Loucy (cell line): ENCODE measurements around the gene TBC1D7.
A peak's percentile ranks its signal among the peaks of the same experiment; 100 is the strongest.

ENCODE experiments used
- H2AFZ ChIP-seq: fragments of 200-600 bp; sonication (generic); 2 replicates; pipeline ENCODE4 v1.6.0; 2016; ENCODE audit warnings: antibody characterized with exemption, mild to moderate bottlenecking, low read length, moderate library complexity
- H3F3A ChIP-seq: fragments of 200-600 bp; 2 replicates; pipeline ENCODE4 v1.6.0; 2016; ENCODE audit warnings: antibody characterized with exemption, low read depth, mild to moderate bottlenecking
- H3K27me3 ChIP-seq: fragments of 200-600 bp; sonication (generic); 2 replicates; pipeline ENCODE4 v1.6.1; 2014; ENCODE audit warnings: low read length, mild to moderate bottlenecking; ENCODE audit not compliant: insufficient read depth, poor library complexity, severe bottlenecking
- H3K36me3 ChIP-seq: fragments of 200-600 bp; sonication (generic); 2 replicates; pipeline ENCODE4 v1.6.1; 2016; ENCODE audit warnings: low read length; ENCODE audit not compliant: insufficient read depth
- H3K4me1 ChIP-seq: fragments of 200-600 bp; sonication (generic); 2 replicates; pipeline ENCODE4 v1.5.1; 2014; ENCODE audit warnings: low read length, mild to moderate bottlenecking; ENCODE audit not compliant: insufficient read depth, poor library complexity, severe bottlenecking
- H3K4me2 ChIP-seq: fragments of 200-600 bp; sonication (generic); 2 replicates; pipeline ENCODE4 v1.6.0; 2014; ENCODE audit warnings: antibody characterized with exemption, low read length, low read depth, mild to moderate bottlenecking; ENCODE audit not compliant: poor library complexity, severe bottlenecking
- H3K4me3 ChIP-seq: fragments of 200-600 bp; sonication (generic); 2 replicates; pipeline ENCODE4 v1.5.1; 2014; ENCODE audit warnings: low read length, mild to moderate bottlenecking, mixed read lengths; ENCODE audit not compliant: poor library complexity, severe bottlenecking
- H3K79me2 ChIP-seq: fragments of 200-600 bp; sonication (generic); 2 replicates; pipeline ENCODE4 v1.6.1; 2014; ENCODE audit warnings: low read length; ENCODE audit not compliant: insufficient read depth
- H3K9ac ChIP-seq: fragments of 200-600 bp; sonication (generic); 2 replicates; pipeline ENCODE4 v1.6.0; 2014; ENCODE audit warnings: mild to moderate bottlenecking, low read depth, low read length, moderate library complexity; ENCODE audit not compliant: poor library complexity, severe bottlenecking
- H3K9me2 ChIP-seq: fragments of 200-600 bp; sonication (generic); replicated peaks from 2 replicates; pipeline ENCODE4 v1.6.1; 2016; ENCODE audit warnings: low read depth, low read length, mixed read lengths
- H3K9me3 ChIP-seq: fragments of 200-600 bp; sonication (generic); 2 replicates; pipeline ENCODE4 v1.6.1; 2014; ENCODE audit warnings: mild to moderate bottlenecking, antibody characterized with exemption, low read length, low read depth; ENCODE audit not compliant: insufficient read depth
- H4K20me1 ChIP-seq: fragments of 200-600 bp; sonication (generic); 2 replicates; pipeline ENCODE4 v1.6.0; 2014; ENCODE audit warnings: antibody characterized with exemption, low read length, mild to moderate bottlenecking; ENCODE audit not compliant: insufficient read depth, poor library complexity, severe bottlenecking
- CTCF ChIP-seq: fragments of 200-600 bp; sonication (generic); conservative IDR thresholded peaks from 2 replicates; pipeline ENCODE4 v1.5.1; 2014; ENCODE audit warnings: mild to moderate bottlenecking, antibody characterized with exemption, low read length
- EZH2phosphoT487 ChIP-seq: fragments of 200-600 bp; IDR thresholded peaks from 2 replicates; pipeline ENCODE4 v1.6.1; 2018; ENCODE audit warnings: antibody characterized with exemption, mild to moderate bottlenecking, moderate library complexity, borderline replicate concordance

TBC1D7 gene

GRCh38 chr6:13334953-13335352, 6.6 kb upstream of the TBC1D7 start:
- Histone ChIP-seq H3K9me3 (no peaks in the 10 kb centered on the region), H3K79me2 (no peaks in the 10 kb centered on the region), H3K4me3 (no peak overlapping the region), H2AFZ (no peak overlapping the region; the same call in 1 of the 2 replicates), H3K27me3 (no peaks in the 10 kb centered on the region), H3K9ac (no peak overlapping the region), H3K9me2 (no peaks in the 10 kb centered on the region), H4K20me1 (no peaks in the 10 kb centered on the region), H3K4me1 (peaks cover 4% of the 10 kb centered on the region), H3K4me2 (no peak overlapping the region), H3F3A (no peaks in the 10 kb centered on the region; the same call in 1 of the 2 replicates), H3K36me3 (no peaks in the 10 kb centered on the region)
- no peak for TF ChIP-seq EZH2phosphoT487
- TF ChIP-seq CTCF, result no peak

DNA sequence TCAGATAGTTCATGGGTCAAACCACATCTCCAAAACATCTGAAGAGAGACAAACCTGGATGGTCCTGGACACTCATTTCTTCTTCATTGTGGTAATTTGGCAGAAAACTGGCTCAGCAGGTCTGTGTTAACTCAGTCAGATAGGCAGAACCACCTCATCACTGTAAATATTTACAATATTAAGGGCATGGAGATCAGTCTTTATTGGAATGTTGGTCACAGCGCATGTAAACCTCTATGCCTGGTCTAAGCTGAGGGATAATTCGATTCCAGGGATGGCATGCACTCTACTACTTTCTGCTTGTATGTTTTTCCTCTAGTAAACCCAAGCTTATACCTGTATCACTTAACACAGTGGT, 4.0 kb upstream of the TBC1D7 start:
- Histone ChIP-seq H3K36me3 (no peaks in the 10 kb centered on the region), H3K27me3 (no peaks in the 10 kb centered on the region), H3K4me1 (peaks cover 19% of the 10 kb centered on the region), H3K9me3 (no peaks in the 10 kb centered on the region), H3K4me2 (no peak overlapping the region), H2AFZ (no peak overlapping the region), H3K4me3 (no peak overlapping the region), H4K20me1 (no peaks in the 10 kb centered on the region), H3F3A (peaks cover 2% of the 10 kb centered on the region; the same call in 1 of the 2 replicates), H3K79me2 (peaks cover 6% of the 10 kb centered on the region), H3K9me2 (no peaks in the 10 kb centered on the region), H3K9ac (no peak overlapping the region)
- no peak for TF ChIP-seq CTCF
- TF ChIP-seq EZH2phosphoT487, result no peak

DNA sequence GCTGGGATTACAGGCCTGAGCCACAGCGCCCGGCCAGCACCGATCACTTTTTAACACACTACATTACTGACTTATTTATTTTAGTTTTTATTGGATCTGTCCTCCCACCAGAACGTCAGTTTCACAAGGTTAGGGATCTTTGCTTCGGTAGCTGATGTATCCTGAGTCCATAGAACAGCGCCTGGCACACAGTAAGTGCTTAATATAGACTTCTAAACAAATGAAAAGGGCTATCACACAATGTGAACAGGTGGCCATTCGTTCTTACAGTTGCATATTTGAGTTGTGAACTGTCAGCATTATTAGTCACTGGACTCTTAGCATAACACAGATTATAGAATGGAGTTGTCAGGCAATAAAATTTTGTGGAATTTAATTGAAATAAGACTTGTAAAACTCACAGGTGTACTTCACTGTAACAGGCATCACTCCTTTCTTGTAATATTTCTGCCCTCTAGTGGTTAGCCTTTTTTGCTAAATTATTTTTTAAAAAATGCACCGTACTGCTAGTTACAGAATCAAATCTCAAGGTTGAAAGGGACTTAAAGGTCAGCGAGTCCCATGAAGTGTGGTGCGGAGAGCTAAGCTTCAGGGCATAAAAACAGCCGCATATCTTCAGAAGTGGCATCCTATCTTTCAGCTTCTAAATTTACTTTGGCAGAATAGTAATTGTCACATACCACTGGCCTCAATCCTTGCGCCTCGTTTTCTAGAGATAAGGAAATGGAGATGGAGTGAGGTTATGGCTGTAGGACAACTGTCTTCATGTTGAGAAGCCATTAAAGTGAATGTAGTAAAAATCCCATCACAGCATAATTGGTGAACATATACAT, 3.4 kb upstream of the TBC1D7 start:
- peak; percentile 79 for TF ChIP-seq CTCF
- TF ChIP-seq EZH2phosphoT487, result no peak
- Histone ChIP-seq H3K9me2 (no peaks in the 10 kb centered on the region), H3K9me3 (no peaks in the 10 kb centered on the region), H3K9ac (no peak overlapping the region), H3K4me2 (no peak overlapping the region), H3K27me3 (no peaks in the 10 kb centered on the region), H4K20me1 (no peaks in the 10 kb centered on the region), H3K36me3 (no peaks in the 10 kb centered on the region), H3K4me3 (no peak overlapping the region), H3F3A (peaks cover 2% of the 10 kb centered on the region; the same call in 1 of the 2 replicates), H3K79me2 (peaks cover 12% of the 10 kb centered on the region), H3K4me1 (peaks cover 25% of the 10 kb centered on the region), H2AFZ (peak overlapping the region; percentile 50; the same call in 1 of the 2 replicates)
